Osteocyte (in vitro differentiated cells): ENCODE results near the gene ARHGAP24. TPM values are rescaled to one million over a fixed set of nuclear protein-coding genes. Genes with fewer than 3 reads are reported as not detected.

Experiments used
- DNase-seq: peaks from one replicate; pipeline ENCODE4 v3.0.0; 2021; ENCODE audit warnings: mixed read lengths; ENCODE audit not compliant: unreplicated experiment; ENCODE audit errors: extremely low spot score
- H3K27ac Mint-ChIP-seq: one replicate; pipeline ENCODE4 v1.8.0; 2021; ENCODE audit warnings: mild to moderate bottlenecking, mixed read lengths; ENCODE audit not compliant: unreplicated experiment
- H3K27me3 Mint-ChIP-seq: one replicate; pipeline ENCODE4 v1.8.0; 2021; ENCODE audit warnings: mixed read lengths; ENCODE audit not compliant: unreplicated experiment
- H3K36me3 Mint-ChIP-seq: one replicate; pipeline ENCODE4 v1.8.0; 2021; ENCODE audit warnings: mixed read lengths; ENCODE audit not compliant: unreplicated experiment
- H3K4me1 Mint-ChIP-seq: one replicate; pipeline ENCODE4 v1.8.0; 2021; ENCODE audit warnings: mixed read lengths; ENCODE audit not compliant: unreplicated experiment
- H3K4me3 Mint-ChIP-seq: one replicate; pipeline ENCODE4 v1.8.0; 2021; ENCODE audit warnings: mild to moderate bottlenecking, moderate library complexity, mixed read lengths; ENCODE audit not compliant: unreplicated experiment
- H3K9me3 Mint-ChIP-seq: one replicate; pipeline ENCODE4 v1.8.0; 2021; ENCODE audit warnings: mixed read lengths; ENCODE audit not compliant: unreplicated experiment
- total RNA-seq: library from RNA; stranded (reverse); gene quantifications from 2 replicates; pipeline ENCODE4 v1.2.1, GENCODE V29; 2021
- TF ChIP-seq, protein P1 (sequence below): fragments of 200-600 bp; sonication (generic); IDR thresholded peaks from 2 replicates; pipeline ENCODE4 v1.5.0; 2021; ENCODE audit warnings: antibody characterized with exemption, mild to moderate bottlenecking, moderate library complexity

Gene ARHGAP24
- total RNA-seq, 1 donor from 2014 or later: 29.3 TPM

DNA sequence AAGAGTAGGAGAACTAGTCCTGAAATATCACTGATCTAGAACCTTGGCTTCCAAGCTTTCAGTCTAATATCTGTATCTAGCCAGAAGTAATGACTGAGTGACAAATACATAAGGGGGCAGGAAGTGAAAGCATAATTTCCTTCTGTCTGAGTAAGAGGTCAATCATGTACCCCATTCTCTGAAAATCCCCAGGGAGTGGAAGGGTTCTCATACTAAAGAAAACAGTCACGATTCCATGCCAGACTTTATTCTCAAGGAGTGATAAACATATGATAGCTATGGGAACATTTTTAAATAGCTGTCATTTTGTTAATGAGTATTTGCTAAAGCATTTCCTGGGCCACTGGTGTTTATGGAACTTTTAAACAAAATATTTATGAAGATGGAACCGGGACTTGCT, 308.5 kb downstream of the ARHGAP24 start:
- no peaks in the 10 kb centered on the region for H3K27me3 Mint-ChIP-seq
- H3K4me3 Mint-ChIP-seq: peak overlapping the region; percentile 3
- peaks cover 78% of the 10 kb centered on the region for H3K4me1 Mint-ChIP-seq
- H3K36me3 Mint-ChIP-seq: peaks cover 2% of the 10 kb centered on the region
- no peak for DNase-seq
- H3K9me3 Mint-ChIP-seq: peaks cover 8% of the 10 kb centered on the region
- TF ChIP-seq, protein P1, sequence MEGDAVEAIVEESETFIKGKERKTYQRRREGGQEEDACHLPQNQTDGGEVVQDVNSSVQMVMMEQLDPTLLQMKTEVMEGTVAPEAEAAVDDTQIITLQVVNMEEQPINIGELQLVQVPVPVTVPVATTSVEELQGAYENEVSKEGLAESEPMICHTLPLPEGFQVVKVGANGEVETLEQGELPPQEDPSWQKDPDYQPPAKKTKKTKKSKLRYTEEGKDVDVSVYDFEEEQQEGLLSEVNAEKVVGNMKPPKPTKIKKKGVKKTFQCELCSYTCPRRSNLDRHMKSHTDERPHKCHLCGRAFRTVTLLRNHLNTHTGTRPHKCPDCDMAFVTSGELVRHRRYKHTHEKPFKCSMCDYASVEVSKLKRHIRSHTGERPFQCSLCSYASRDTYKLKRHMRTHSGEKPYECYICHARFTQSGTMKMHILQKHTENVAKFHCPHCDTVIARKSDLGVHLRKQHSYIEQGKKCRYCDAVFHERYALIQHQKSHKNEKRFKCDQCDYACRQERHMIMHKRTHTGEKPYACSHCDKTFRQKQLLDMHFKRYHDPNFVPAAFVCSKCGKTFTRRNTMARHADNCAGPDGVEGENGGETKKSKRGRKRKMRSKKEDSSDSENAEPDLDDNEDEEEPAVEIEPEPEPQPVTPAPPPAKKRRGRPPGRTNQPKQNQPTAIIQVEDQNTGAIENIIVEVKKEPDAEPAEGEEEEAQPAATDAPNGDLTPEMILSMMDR: no peak
- H3K27ac Mint-ChIP-seq: peak overlapping the region; percentile 91

GRCh38 chr4:85783900-85784299, 308.9 kb downstream of the ARHGAP24 start:
- H3K36me3 Mint-ChIP-seq: peaks cover 2% of the 10 kb centered on the region
- peaks cover 82% of the 10 kb centered on the region for H3K4me1 Mint-ChIP-seq
- no peak for DNase-seq
- peak overlapping the region; percentile 91 for H3K27ac Mint-ChIP-seq
- TF ChIP-seq, protein P1: no peak
- no peaks in the 10 kb centered on the region for H3K27me3 Mint-ChIP-seq
- H3K9me3 Mint-ChIP-seq: peaks cover 8% of the 10 kb centered on the region
- peak overlapping the region; percentile 3 for H3K4me3 Mint-ChIP-seq

DNA sequence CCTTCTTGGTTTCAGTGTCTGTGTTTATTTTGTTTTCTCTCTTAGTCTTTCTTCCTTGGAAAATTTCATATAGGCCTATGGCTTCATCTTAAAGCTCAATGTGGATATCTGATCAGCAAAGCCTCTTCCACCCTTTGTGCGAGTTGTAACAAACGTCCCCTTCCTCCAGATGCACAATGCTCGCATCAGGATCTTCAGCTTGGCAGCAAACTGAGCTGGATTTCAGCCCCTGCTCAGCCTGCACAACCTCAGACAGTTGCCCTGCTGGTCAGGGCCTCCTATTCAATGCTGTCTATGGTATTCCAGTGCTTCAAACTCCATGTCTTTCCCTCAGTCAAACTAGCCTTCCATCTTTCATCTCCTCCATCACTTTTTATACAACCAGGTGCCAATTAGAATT, 309.4 kb downstream of the ARHGAP24 start:
- Mint-ChIP-seq H3K9me3 (peaks cover 8% of the 10 kb centered on the region), H3K36me3 (peaks cover 4% of the 10 kb centered on the region), H3K27me3 (no peaks in the 10 kb centered on the region), H3K4me3 (peak overlapping the region; percentile 36), H3K27ac (peak overlapping the region; percentile 91), H3K4me1 (peaks cover 86% of the 10 kb centered on the region)
- DNase-seq: no peak
- TF ChIP-seq, protein P1: no peak

GRCh38 chr4:85784947-85785346, 310.0 kb downstream of the ARHGAP24 start:
- TF ChIP-seq, protein P1: no peak

DNA sequence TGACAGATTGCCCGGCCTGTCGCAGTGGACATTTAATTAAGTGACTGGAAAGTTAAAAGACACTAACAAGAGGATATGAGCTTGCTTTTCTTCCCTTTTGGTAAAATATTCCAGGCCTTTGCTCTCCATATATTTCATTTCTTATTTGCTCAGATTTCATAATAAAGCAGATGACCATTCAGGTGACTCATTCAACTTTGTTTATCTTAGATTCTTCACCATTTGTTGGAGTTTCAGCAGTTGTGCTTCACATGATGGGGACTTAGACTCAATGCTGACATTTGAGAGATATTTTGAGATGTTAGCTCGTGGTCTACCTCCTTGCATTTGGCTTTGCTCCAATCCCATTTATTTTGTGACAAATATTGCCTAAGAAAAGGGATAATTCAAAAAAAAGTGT, 312.2 kb downstream of the ARHGAP24 start:
- H3K27me3 Mint-ChIP-seq: no peaks in the 10 kb centered on the region
- no peak for DNase-seq
- TF ChIP-seq, protein P1: no peak
- H3K36me3 Mint-ChIP-seq: peaks cover 4% of the 10 kb centered on the region
- H3K27ac Mint-ChIP-seq: peak overlapping the region; percentile 61
- H3K4me3 Mint-ChIP-seq: no peak overlapping the region
- H3K9me3 Mint-ChIP-seq: peaks cover 15% of the 10 kb centered on the region
- peaks cover 96% of the 10 kb centered on the region for H3K4me1 Mint-ChIP-seq

More at GRCh38 chr4:85784947-85785346, 310.0 kb downstream of the ARHGAP24 start:
- DNase-seq: no peak
- Mint-ChIP-seq H3K36me3 (peaks cover 4% of the 10 kb centered on the region), H3K27ac (peak overlapping the region; percentile 91), H3K4me3 (no peak overlapping the region), H3K9me3 (peaks cover 8% of the 10 kb centered on the region), H3K4me1 (peaks cover 88% of the 10 kb centered on the region), H3K27me3 (no peaks in the 10 kb centered on the region)
